ENCODE measurements around the gene DDX39B. TPM values are rescaled to one million over a fixed set of nuclear protein-coding genes. Genes with fewer than 3 reads are reported as not detected.

DDX39B gene
- total RNA-seq, 1 experiment from 2014 or later = 317 TPM

DNA sequence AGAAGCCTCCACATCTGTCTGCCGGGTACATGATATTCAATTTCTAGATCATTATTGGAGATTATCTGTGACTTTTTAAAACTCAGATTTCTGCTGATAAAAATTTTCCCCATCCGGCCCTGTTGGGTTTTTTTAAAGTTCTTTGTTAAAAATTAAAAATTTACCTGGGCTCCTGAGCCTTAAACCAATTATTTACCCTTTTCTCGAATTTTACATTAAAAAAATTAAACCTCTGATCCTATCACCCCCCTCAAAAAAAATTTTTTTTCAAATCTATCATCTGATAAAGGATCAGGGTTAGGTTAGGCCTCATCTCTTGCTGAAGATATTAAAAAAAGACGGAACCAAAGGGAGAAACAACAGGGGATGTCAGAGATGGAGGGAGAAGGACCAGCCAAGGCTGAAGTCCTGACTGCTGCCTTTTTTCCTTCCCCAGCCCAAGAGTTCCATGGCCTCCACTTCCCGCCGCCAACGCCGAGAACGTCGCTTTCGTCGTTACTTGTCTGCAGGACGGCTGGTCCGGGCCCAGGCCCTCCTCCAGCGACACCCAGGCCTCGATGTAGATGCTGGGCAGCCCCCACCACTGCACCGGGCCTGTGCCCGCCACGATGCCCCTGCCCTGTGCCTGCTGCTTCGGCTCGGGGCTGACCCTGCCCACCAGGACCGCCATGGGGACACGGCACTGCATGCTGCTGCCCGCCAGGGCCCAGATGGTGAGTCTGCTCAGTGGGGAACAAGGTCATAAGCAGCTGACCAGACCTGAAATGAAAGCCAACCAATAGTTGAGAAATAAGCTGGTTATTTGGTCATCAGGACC, 6.1 kb upstream of the DDX39B start:
- DNase-seq (ENCODE audit: low spot score) = no peak

DNA sequence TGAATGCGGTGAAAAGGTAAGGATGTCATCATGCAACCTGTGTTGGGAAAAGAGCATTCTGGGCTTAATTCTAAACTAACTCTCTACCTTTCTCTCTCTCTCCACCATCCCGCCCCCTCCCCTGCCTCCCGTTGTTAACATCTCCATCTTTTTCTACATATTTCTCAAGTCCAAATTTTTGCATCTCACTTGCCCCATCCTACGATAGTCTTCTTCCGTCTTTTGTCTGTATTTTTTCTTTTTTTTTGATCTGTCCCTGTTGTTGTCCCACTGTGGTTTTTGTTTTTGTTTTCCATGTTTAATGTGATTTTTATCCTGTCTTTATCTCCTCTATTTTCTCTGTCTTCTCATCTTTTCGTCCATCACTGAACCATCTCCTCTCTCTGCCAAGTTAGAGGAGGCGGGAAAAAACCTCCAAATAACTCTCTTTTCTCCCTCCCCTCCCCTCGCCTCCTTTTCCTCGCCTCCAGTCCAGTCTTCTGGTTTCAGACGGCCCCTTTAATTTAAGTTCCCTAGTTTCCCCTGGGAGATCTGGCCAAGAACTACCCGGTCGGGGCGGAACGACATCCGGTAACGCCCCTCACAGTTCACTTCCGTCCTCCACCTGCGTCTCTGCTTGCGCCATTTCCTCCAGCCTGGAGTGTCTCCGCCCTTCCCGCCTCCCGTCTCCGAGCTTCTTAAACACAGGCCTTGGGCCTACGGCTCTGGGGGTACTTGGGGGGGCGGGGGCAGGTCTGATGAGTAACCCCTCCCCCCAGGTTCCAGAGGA, 5.3 kb upstream of the DDX39B start, which contains the start of gene NFKBIL1:
Gene NFKBIL1 (plus strand): TSS at position 651 of the 769 bp plus-strand sequence. CDS start 87 bp downstream, at position 738.
- DNase-seq (ENCODE audit: low spot score) = peak; percentile 94

DNA sequence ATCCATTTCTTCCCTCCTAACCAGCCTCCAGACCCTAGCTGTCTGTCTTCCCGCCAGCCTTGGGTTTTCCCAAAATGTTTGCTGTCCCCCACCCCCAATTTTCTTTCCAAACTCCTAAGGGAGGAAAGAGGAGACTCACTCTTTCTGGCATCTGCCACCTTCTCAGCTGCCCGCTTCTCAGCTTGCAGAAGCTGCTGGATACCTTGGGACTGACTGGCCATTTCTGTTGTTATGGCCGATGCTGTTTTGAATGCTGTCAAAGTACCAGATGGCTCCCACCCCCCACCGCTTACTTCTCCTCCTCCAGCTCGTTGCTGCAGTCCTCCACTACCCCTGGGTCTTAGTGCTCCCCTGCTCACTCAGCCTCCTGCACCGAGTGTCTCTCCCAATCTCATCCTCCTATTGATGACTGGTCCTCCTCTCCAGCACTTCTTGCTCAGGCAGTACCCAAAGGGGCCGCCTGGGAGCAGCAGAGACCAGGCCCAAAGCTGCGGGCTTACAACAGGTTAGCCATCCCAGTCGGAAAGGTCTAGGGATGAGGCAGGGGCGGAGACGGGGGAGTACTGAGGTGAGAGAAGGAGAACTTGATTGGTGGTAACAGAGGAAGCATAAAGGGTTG, 4.6 kb upstream of the DDX39B start, which contains the start of gene ATP6V1G2:
Gene ATP6V1G2 (minus strand): TSS at position 270 of the 619 bp plus-strand sequence. CDS start 49 bp downstream, at position 221.
- DNase-seq (ENCODE audit: low spot score) = peak; percentile 84

DNA sequence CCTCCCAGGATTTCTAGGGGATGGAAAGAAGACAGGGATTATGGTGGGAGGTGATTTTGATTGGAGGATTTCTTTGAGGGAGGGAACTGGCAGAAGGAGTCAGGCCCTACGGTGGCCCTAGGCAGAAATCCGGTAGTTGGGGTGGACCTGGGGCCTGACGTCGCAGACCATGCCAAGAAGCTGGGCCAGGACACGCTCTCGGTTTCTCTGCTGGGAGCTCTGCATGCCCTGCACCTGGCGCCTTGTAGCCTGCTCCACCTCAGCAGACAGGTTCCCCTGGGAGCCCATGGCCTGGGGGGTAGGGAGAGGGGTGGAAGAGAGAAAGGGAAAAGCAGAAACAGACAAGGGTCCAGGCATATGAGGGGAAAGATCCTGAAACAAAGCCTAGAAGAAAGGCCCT, 3.5 kb upstream of the DDX39B start:
- no peak for DNase-seq (ENCODE audit: low spot score)

DNA sequence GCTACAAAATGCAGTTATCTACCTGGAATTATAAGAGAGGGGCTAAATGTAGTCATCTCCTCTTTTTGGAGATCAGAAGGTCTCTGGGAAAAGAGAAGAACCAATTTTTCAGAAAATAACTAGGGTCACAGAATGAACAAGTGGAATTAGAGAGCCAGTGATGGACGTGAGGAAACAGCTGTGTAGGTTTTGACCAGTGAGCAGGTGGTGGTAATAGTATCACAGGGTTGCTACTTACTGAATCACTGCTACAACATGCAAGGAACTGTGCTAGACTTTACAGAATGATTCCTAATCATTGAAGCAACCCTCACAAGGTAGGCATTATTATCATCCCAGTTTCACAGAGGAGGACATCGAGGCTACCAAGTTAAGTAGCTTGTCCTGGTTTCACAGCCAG, 2.9 kb upstream of the DDX39B start:
- DNase-seq (ENCODE audit: low spot score) = no peak

GRCh38 chr6:31543639-31544038, 1.8 kb upstream of the DDX39B start:
- no peak for DNase-seq (ENCODE audit: low spot score)

DNA sequence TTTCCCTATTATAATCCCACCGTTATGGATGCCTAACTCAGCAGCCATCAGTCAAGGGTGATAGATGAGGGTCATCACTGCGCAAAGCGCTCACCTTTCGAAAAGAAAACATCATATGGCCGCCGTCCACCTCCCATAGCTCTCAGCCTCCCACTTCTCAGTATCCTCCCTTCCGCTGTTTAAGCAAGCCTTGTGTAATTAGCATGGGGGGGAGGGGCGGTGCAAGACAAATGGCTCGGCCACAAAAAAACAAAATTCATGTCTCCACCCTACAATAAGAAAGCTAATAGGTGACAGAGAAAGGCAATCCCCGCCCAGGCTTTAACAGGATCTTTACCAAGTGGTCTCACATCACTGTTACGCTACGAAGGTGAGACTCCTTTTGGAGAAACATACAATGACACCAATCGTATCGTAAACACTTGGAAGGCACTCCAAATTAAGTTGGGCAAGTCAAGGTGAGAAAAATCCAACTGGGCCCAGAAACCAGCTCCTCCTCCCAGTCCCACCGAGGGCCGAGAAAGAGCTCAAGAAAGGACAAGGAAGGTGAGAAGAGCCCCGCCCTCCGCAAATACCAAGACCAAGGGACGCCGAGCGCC, 645 bp downstream of the DDX39B start:
- peak; percentile 42 for DNase-seq (ENCODE audit: low spot score)

DNA sequence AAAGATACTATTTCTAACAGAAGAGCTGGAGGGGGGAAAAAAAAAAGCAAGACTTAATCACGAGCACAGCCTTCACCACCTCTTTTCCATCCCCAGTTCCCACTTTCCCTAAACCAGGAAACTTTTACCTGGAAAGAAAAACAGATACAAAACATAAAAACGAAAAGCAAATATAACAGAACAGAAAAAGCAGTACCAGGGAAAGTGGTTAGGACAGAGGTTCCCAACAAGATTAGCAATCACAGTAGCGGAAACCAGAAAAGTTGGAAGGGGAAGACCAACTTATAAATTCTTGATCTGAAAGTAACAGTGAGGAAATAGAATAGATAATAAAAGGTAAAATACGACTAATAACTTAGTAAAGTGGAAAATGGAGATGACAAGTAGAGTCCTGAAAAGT, 1.2 kb downstream of the DDX39B start:
- DNase-seq (ENCODE audit: low spot score) = no peak

- no peak for DNase-seq (ENCODE audit: low spot score)
Observed at GRCh38 chr6:31538805-31539400, 2.9 kb downstream of the DDX39B start.

DNA sequence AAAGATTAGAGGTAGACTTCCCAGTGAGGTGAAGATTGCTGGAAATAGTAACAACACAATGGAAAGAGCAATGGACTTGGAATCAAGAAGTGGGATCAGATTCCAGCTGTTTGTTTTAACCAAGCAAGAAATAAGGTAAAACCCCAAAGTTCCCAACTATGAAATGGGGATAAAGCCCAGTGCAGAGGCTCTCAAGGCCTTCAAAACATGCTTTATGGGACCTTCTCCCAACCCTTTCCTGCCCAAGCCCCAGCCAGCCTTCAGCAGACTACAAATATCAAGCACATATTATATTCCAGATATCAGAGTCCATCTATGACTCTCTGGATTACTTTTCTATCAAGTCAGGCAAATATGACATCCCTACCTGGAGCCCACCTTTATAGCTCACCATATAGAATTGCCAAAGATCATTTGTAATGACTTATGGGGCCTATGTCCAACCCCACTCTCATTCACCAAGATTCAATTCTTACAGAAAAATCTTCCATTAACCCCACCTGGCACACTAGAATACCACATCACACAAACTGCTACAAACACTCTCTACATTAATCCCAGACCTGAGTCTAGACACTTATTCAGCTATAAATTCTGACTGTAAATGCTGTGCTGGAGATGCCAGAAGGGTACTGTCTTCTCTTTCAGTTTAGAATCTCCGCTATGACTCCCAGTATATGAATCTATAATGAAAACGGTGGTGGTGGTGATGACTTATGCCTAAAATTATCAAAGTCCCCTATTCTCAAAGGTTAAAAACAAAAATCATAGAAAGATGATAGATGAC, 6.1 kb downstream of the DDX39B start:
- no peak for DNase-seq (ENCODE audit: low spot score)

GRCh38 chr6:31534521-31535040, 7.2 kb downstream of the DDX39B start:
- DNase-seq (ENCODE audit: low spot score) = no peak

DNA sequence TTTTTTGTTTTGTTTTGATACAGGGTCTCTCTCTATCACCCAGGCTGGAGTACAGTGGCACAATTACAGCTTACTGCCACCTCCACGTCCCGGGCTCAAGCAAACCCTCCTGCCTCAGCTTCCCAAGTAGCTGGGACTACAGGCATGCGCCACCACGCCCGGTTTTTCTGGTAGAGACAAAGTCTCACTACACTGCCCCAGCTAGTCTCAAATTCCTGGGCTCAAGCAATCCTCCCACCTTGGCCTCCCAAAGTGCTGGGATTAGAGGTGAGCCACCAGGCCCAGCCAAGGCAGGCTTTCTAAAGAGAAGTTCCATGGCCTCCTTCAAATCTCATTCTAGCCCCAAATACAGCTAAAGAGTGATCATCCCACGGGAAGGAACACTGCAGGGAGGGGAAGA, 7.8 kb downstream of the DDX39B start:
- no peak for DNase-seq (ENCODE audit: low spot score)

- no peak for DNase-seq (ENCODE audit: low spot score)
Observed at GRCh38 chr6:31533455-31533841, 8.4 kb downstream of the DDX39B start.

GRCh38 chr6:31532644-31533454, 9.0 kb downstream of the DDX39B start:
- no peak for DNase-seq (ENCODE audit: low spot score)

DNA sequence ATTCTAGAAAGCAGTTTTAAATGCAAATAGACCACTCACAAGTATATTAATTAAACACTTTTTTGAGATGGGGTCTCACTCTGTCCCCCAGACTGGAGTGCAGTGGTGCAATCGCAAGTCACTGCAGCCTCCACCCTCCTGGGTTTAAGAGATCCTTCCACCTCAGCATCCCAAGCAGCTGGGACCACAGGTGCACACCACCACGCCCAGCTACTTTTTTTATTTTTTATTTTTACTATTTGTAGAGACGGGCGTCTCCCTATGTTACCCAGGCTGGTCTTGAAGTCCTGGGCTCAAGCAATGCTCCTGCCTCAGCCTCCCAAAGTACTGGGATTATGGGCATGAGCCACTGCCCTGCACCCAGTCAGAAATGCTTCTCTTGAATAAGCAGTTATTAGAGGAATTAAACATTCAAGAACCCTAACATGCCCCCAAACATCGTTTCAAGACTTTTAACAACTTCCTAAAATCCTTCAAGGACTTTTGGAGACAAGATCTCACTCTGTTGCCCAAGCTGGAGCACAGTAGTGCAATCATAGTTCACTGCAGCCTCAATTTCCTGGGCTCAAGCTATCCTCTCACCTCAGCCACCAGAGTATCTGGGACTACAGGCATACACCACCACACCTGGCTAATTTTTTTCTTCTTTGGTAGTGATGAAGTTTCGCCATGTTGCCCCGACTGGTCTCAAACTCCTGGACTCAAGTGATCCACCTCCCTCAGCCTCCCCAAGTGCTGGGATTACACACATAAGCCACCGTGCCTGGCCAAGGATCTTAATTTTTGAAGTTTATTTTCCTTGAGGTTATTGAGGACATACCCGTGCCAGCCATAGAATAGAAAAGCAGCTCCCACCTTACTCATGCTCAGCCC, 9.8 kb downstream of the DDX39B start:
- DNase-seq (ENCODE audit: low spot score) = no peak

- DNase-seq (ENCODE audit: low spot score) = no peak
Observed at GRCh38 chr6:31531162-31531561, 10.6 kb downstream of the DDX39B start.

DNA sequence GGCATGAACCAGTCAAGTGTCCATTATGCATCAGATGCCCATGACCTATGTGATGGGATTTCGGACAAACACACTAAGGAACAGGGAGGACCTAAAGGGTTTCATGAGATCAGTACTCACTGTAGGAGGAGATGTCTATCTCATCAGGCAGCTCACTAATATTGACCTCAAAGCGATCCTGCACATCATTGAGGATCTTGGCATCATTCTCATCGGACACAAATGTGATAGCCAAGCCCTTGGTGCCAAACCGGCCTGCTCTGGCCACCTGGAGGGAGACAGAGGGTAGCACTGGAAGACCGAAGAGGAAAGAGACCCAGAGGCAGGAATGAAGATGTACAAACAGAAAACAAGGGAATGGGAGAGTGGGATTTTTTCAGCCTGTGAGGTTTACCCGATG, 11.1 kb downstream of the DDX39B start:
- DNase-seq (ENCODE audit: low spot score) = no peak

- DNase-seq (ENCODE audit: low spot score) = no peak
Observed at GRCh38 chr6:31529329-31530150, 12.3 kb downstream of the DDX39B start.
